ENCODE measurements around the gene MAP3K10.
A peak's percentile ranks its signal among the peaks of the same experiment; 100 is the strongest.
"Not testable (repeated sequence)": the region's sequence is repeated elsewhere in the genome, so short reads cannot be mapped to it uniquely, and the experiment has no call there.

The MAP3K10 gene

DNA sequence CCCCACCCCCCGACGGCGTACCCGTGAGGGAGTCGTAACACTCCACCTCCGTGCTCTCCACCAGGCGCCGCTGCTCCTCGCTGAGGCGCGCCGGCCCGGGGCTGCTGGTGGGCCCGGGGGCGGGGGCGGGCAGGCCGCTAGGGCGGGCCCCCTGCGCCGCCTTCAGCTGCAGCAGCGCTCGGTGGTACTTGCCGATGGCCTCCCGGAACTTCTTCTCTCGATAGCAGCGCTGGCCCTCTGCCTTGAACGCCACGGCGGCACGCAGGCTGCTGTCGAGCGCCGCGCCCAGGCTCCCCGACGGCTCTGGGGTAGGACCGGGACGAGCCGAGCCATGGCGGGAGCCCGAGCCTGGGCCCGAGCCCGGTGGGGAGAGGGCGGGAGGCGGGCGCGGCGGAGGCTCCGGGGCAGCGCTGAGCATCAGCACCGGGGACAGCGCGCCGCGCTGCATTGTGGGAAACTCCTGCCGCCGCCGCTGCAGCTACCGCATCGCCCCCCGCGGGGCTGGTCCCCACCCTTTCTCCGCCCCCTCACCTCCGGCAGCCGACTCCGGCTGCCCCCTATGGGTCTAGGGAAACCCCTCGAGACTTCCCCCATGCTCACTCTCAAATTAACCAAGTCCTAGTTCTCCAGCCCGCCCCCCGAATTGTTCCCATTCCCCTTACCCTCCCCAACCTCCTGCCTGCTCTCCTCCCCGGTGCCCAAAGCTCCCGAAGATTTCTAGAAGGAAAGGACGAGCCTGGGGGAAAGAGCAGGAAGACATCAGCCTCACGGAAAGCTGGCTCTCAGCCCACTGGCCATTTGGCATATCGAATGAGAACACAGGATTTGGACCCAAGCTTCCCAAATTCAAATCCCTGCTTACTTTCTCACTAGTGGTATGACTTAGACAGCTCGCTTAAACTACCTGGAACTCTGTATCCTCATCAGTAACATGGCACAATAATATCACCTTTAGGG, 27.0 kb downstream of the MAP3K10 start, which contains the start of gene TTC9B:
TTC9B (minus strand) TSS at position 451 of the 957 bp plus-strand sequence; CDS start at position 448, 3 bp downstream.
- Histone ChIP-seq H3K18ac (ENCODE audit: low read length) (peak within 1 kb of the TSS; percentile 57), H3K4ac (ENCODE audit: low read length) (no peak within 1 kb of the TSS), H2BK12ac (ENCODE audit: low read length) (no peak within 1 kb of the TSS), H2BK120ac (ENCODE audit: low read depth, low read length) (no peak within 1 kb of the TSS), H3K4me2 (ENCODE audit: insufficient read depth, low read length, poor library complexity, severe bottlenecking) (peak within 1 kb of the TSS; percentile 33), H2BK5ac (ENCODE audit: low read length) (no peak within 1 kb of the TSS), H4K91ac (ENCODE audit: low read depth, low read length, poor library complexity) (no peak within 1 kb of the TSS), H3K4me1 (ENCODE audit: control insufficient read depth in 2 of 2, insufficient read depth in 1 of 2, low read depth in 1 of 2, low read length in 2 of 2) (no peaks in the 10 kb centered on the region), H2AK5ac (ENCODE audit: low read depth, low read length) (no peak within 1 kb of the TSS), H3K27me3 (ENCODE audit: control insufficient read depth in 3 of 3, insufficient read depth in 3 of 3, low read depth in 1 of 3, low read length in 3 of 3) (peaks cover 6 to 46% (median 34%) of the 10 kb centered on the region in 3 experiments), H3K9me3 (replicated peaks in 1 of 2; ENCODE audit: control insufficient read depth in 2 of 2, insufficient read depth in 1 of 2, low read depth in 1 of 2, low read length in 2 of 2) (peaks cover 0 to 2% of the 10 kb centered on the region in 2 donors), H3K9ac (ENCODE audit: low read depth, low read length, poor library complexity) (no peak within 1 kb of the TSS), H3K4me3 (ENCODE audit: low read length in 2 of 2) (no peak within 1 kb of the TSS), H2AFZ (ENCODE audit: low read length) (peak within 1 kb of the TSS; percentile 82), H3K36me3 (replicated peaks in 1 of 2; ENCODE audit: control insufficient read depth in 2 of 2, insufficient read depth in 2 of 2, low read length in 2 of 2) (peaks cover 0 to 4% of the 10 kb centered on the region in 2 donors), H3K27ac (replicated peaks; ENCODE audit: low read length) (no peak within 1 kb of the TSS), H3K23ac (ENCODE audit: low read depth, low read length, poor library complexity) (peak within 1 kb of the TSS; percentile 95), H2BK15ac (ENCODE audit: low read length) (no peak within 1 kb of the TSS), H4K8ac (ENCODE audit: low read depth, low read length) (no peak within 1 kb of the TSS), H3K79me1 (ENCODE audit: low read depth, low read length) (peaks cover 2% of the 10 kb centered on the region), H3K14ac (ENCODE audit: low read length) (no peak within 1 kb of the TSS)
- no CpG with 5 or more reads among the region's 75 CpGs for WGBS, 2 donors (ENCODE audit: extremely low coverage in 2 of 2, insufficient read length in 2 of 2, insufficient replicate concordance in 1 of 2)
- DNase-seq (ENCODE audit: low spot score) = peak; percentile 67

DNA sequence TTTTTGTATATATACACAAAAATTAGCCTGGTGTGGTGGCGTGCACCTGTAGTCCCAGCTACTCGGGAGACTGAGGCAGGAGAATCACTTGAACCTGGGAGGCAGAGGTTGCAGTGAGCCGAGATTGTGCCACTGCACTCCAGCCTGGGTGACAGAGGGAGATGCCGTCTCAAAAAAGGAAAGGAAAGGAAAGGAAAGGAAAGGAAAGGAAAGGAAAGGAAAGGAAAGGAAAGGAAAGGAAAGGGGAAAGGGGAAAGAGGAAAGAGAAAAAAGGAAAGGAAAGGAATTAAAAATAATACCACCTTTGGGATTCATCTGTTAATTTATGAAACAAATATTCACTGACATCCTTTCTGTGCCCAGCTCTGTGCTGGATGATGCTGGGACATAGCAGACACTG, 27.8 kb downstream of the MAP3K10 start:
- H2AFZ ChIP-seq (ENCODE audit: low read length) = not testable (repeated sequence)
- no CpG with 5 or more reads among the region's 4 CpGs for WGBS, 2 donors (ENCODE audit: extremely low coverage in 2 of 2, insufficient read length in 2 of 2, insufficient replicate concordance in 1 of 2)

DNA sequence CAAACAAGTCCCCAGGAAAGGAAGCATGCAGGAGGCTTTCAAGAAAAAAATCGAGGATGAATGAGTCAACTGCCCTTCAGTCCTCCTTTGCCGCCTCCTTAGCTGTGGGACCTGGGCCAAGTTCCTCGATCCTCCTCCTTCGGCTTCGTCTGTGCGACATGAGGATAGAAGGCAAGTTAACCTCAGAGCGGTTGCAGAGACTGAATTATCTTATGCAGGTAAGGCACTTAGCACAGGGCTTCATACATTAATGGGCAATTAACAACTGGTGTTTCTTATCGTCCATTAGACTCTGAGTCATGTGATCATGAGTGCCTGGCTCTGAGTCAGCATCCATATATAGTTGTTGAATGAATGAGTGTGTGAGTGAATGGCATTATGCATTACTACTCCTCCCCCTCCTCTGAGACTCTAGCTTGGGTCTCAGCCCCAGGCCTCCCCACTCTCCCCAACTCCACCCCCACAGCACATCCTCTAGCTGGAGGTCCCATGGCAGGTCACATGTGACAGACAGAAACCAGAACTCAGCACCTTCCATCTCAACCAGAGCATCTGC, 28.6 kb downstream of the MAP3K10 start:
- Histone ChIP-seq H2BK120ac (ENCODE audit: low read depth, low read length) (no peak overlapping the region), H3K79me1 (ENCODE audit: low read depth, low read length) (peaks cover 2% of the 10 kb centered on the region), H3K4me3 (ENCODE audit: low read length in 2 of 2) (no peak overlapping the region), H3K9ac (ENCODE audit: low read depth, low read length, poor library complexity) (no peak overlapping the region), H3K4me1 (ENCODE audit: control insufficient read depth in 2 of 2, insufficient read depth in 1 of 2, low read depth in 1 of 2, low read length in 2 of 2) (no peaks in the 10 kb centered on the region), H3K18ac (ENCODE audit: low read length) (no peak overlapping the region), H3K14ac (ENCODE audit: low read length) (no peak overlapping the region), H4K91ac (ENCODE audit: low read depth, low read length, poor library complexity) (no peak overlapping the region), H2AFZ (ENCODE audit: low read length) (no peak overlapping the region), H3K27ac (replicated peaks; ENCODE audit: low read length) (no peak overlapping the region), H2BK12ac (ENCODE audit: low read length) (no peak overlapping the region), H2BK15ac (ENCODE audit: low read length) (no peak overlapping the region), H3K4me2 (ENCODE audit: insufficient read depth, low read length, poor library complexity, severe bottlenecking) (no peak overlapping the region), H3K27me3 (ENCODE audit: control insufficient read depth in 3 of 3, insufficient read depth in 3 of 3, low read depth in 1 of 3, low read length in 3 of 3) (peaks cover 6 to 46% (median 37%) of the 10 kb centered on the region in 3 experiments), H4K8ac (ENCODE audit: low read depth, low read length) (no peak overlapping the region), H2BK5ac (ENCODE audit: low read length) (no peak overlapping the region), H3K36me3 (replicated peaks in 1 of 2; ENCODE audit: control insufficient read depth in 2 of 2, insufficient read depth in 2 of 2, low read length in 2 of 2) (no peaks in the 10 kb centered on the region), H3K9me3 (replicated peaks in 1 of 2; ENCODE audit: control insufficient read depth in 2 of 2, insufficient read depth in 1 of 2, low read depth in 1 of 2, low read length in 2 of 2) (peaks cover 0 to 2% of the 10 kb centered on the region in 2 donors), H3K4ac (ENCODE audit: low read length) (no peak overlapping the region), H3K23ac (ENCODE audit: low read depth, low read length, poor library complexity) (no peak overlapping the region), H2AK5ac (ENCODE audit: low read depth, low read length) (no peak overlapping the region)
- WGBS, 2 donors (ENCODE audit: extremely low coverage in 2 of 2, insufficient read length in 2 of 2, insufficient replicate concordance in 1 of 2) = no CpG with 5 or more reads among the region's 8 CpGs
- no peak for DNase-seq (ENCODE audit: low spot score)

More for the DNA sequence above, 27.8 kb downstream of the MAP3K10 start:
- H2BK15ac ChIP-seq (ENCODE audit: low read length); H2AK5ac ChIP-seq (ENCODE audit: low read depth, low read length); H3K4me3 ChIP-seq (ENCODE audit: low read length in 2 of 2); H3K23ac ChIP-seq (ENCODE audit: low read depth, low read length, poor library complexity); H2BK5ac ChIP-seq (ENCODE audit: low read length); H3K27ac ChIP-seq (replicated peaks; ENCODE audit: low read length); H3K4ac ChIP-seq (ENCODE audit: low read length); H3K79me1 ChIP-seq (ENCODE audit: low read depth, low read length); H4K91ac ChIP-seq (ENCODE audit: low read depth, low read length, poor library complexity); H2BK12ac ChIP-seq (ENCODE audit: low read length); H2BK120ac ChIP-seq (ENCODE audit: low read depth, low read length); H3K14ac ChIP-seq (ENCODE audit: low read length); H3K9me3 ChIP-seq (replicated peaks in 1 of 2; ENCODE audit: control insufficient read depth in 2 of 2, insufficient read depth in 1 of 2, low read depth in 1 of 2, low read length in 2 of 2); H4K8ac ChIP-seq (ENCODE audit: low read depth, low read length); H3K36me3 ChIP-seq (replicated peaks in 1 of 2; ENCODE audit: control insufficient read depth in 2 of 2, insufficient read depth in 2 of 2, low read length in 2 of 2); H3K4me2 ChIP-seq (ENCODE audit: insufficient read depth, low read length, poor library complexity, severe bottlenecking); DNase-seq (ENCODE audit: low spot score); H3K9ac ChIP-seq (ENCODE audit: low read depth, low read length, poor library complexity); H3K18ac ChIP-seq (ENCODE audit: low read length); H3K4me1 ChIP-seq (ENCODE audit: control insufficient read depth in 2 of 2, insufficient read depth in 1 of 2, low read depth in 1 of 2, low read length in 2 of 2): not testable (repeated sequence)
- H3K27me3 ChIP-seq (ENCODE audit: control insufficient read depth in 3 of 3, insufficient read depth in 3 of 3, low read depth in 1 of 3, low read length in 3 of 3) = peaks cover 6 to 46% (median 37%) of the 10 kb centered on the region in 3 experiments

DNA sequence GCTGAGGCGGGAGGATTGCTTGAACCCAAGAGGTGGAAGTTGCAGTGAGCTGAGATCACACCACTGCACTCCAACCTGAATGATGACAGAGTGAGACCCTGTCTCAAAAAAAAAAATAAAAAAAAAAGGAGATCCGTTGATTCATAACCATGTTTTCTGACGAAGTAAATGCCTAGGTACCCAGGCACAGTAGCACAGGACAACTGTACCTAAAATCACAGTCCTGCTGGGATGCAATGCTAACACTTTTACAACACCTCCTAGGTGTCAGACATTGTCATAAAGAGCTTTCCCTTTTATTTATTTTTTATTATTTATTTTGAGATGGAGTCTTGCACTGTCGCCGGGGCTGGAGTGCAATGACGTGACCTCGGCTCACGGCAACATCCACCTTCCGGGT, 29.4 kb downstream of the MAP3K10 start:
- H3K4me3 ChIP-seq (ENCODE audit: low read length in 2 of 2) = no peak overlapping the region
- peaks cover 0 to 2% of the 10 kb centered on the region in 2 donors for H3K9me3 ChIP-seq (replicated peaks in 1 of 2; ENCODE audit: control insufficient read depth in 2 of 2, insufficient read depth in 1 of 2, low read depth in 1 of 2, low read length in 2 of 2)
- WGBS, 2 donors (ENCODE audit: extremely low coverage in 2 of 2, insufficient read length in 2 of 2, insufficient replicate concordance in 1 of 2) = no CpG with 5 or more reads among the region's 9 CpGs
- DNase-seq (ENCODE audit: low spot score) = no peak
- peaks cover 6 to 46% (median 37%) of the 10 kb centered on the region in 3 experiments for H3K27me3 ChIP-seq (ENCODE audit: control insufficient read depth in 3 of 3, insufficient read depth in 3 of 3, low read depth in 1 of 3, low read length in 3 of 3)
- H2BK12ac ChIP-seq (ENCODE audit: low read length) = no peak overlapping the region
- no peak overlapping the region for H3K4ac ChIP-seq (ENCODE audit: low read length)
- no peak overlapping the region for H3K23ac ChIP-seq (ENCODE audit: low read depth, low read length, poor library complexity)
- no peak overlapping the region for H4K8ac ChIP-seq (ENCODE audit: low read depth, low read length)
- no peak overlapping the region for H2AFZ ChIP-seq (ENCODE audit: low read length)
- H3K36me3 ChIP-seq (replicated peaks in 1 of 2; ENCODE audit: control insufficient read depth in 2 of 2, insufficient read depth in 2 of 2, low read length in 2 of 2) = no peaks in the 10 kb centered on the region
- no peak overlapping the region for H2BK15ac ChIP-seq (ENCODE audit: low read length)
- H2BK5ac ChIP-seq (ENCODE audit: low read length) = no peak overlapping the region
- no peak overlapping the region for H2BK120ac ChIP-seq (ENCODE audit: low read depth, low read length)
- no peak overlapping the region for H3K27ac ChIP-seq (replicated peaks; ENCODE audit: low read length)
- H3K79me1 ChIP-seq (ENCODE audit: low read depth, low read length) = peaks cover 2% of the 10 kb centered on the region
- H3K18ac ChIP-seq (ENCODE audit: low read length) = no peak overlapping the region
- H2AK5ac ChIP-seq (ENCODE audit: low read depth, low read length) = no peak overlapping the region
- H3K9ac ChIP-seq (ENCODE audit: low read depth, low read length, poor library complexity) = no peak overlapping the region
- H3K4me2 ChIP-seq (ENCODE audit: insufficient read depth, low read length, poor library complexity, severe bottlenecking) = no peak overlapping the region
- H3K14ac ChIP-seq (ENCODE audit: low read length) = no peak overlapping the region
- peaks cover 0 to under 1% of the 10 kb centered on the region in 2 donors for H3K4me1 ChIP-seq (ENCODE audit: control insufficient read depth in 2 of 2, insufficient read depth in 1 of 2, low read depth in 1 of 2, low read length in 2 of 2)
- H4K91ac ChIP-seq (ENCODE audit: low read depth, low read length, poor library complexity) = no peak overlapping the region
